WI38 (cell line): ENCODE data around the gene PAK5.
A peak's percentile ranks its signal among the peaks of the same experiment; 100 is the strongest.

Experiments used
- H3K4me3 ChIP-seq: 2 replicates; pipeline ENCODE4 v1.5.1; 2011; ENCODE audit warnings: low read depth, mild to moderate bottlenecking, control low read depth, low read length
- TF ChIP-seq, protein P1 (sequence below): IDR thresholded peaks from 2 replicates; pipeline ENCODE4 v1.5.1; 2012; ENCODE audit warnings: low read depth, mild to moderate bottlenecking, control low read depth, low read length

Gene PAK5

DNA sequence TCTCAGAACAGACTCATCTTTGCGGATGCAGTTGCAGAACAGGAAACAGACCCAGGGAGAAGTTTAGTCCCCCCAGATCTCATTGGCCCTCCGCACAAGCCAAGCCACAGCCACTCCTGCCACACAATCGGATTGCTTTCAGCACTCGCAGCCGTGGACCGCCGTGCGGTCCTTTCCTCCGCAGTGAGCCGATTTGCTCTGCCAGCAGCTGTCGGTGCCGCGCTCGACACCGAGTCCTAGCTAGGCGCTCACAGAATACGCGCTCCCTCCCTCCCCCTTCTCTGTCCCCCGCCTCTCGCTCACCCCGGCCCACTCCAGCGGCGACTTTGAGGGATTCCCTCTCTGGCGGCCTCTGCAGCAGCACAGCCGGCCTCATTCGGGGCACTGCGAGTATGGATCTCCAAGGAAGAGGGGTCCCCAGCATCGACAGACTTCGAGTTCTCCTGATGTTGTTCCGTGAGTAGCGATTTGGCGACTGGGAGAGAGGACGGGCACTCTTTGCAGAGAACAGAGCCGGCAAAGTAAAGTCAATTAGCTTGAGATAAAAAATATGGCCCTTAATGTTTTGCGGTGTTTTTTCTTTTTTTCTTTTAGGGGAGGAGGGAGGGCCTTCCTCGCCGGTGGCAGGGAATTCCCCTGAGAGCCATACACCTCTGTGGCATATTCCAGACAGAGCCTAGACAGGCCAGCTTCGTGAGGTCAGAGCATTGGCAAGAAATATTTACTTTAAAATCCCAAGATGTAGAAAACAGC, 324.2 kb downstream of the PAK5 start, which contains the start of gene LAMP5:
TSS of gene LAMP5 (plus strand) at position 130 of the 753 bp plus-strand sequence. CDS start at position 393, 263 bp downstream.
- TF ChIP-seq, protein P1, sequence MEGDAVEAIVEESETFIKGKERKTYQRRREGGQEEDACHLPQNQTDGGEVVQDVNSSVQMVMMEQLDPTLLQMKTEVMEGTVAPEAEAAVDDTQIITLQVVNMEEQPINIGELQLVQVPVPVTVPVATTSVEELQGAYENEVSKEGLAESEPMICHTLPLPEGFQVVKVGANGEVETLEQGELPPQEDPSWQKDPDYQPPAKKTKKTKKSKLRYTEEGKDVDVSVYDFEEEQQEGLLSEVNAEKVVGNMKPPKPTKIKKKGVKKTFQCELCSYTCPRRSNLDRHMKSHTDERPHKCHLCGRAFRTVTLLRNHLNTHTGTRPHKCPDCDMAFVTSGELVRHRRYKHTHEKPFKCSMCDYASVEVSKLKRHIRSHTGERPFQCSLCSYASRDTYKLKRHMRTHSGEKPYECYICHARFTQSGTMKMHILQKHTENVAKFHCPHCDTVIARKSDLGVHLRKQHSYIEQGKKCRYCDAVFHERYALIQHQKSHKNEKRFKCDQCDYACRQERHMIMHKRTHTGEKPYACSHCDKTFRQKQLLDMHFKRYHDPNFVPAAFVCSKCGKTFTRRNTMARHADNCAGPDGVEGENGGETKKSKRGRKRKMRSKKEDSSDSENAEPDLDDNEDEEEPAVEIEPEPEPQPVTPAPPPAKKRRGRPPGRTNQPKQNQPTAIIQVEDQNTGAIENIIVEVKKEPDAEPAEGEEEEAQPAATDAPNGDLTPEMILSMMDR: no peak
- peak within 1 kb of the TSS; percentile 26 for H3K4me3 ChIP-seq

DNA sequence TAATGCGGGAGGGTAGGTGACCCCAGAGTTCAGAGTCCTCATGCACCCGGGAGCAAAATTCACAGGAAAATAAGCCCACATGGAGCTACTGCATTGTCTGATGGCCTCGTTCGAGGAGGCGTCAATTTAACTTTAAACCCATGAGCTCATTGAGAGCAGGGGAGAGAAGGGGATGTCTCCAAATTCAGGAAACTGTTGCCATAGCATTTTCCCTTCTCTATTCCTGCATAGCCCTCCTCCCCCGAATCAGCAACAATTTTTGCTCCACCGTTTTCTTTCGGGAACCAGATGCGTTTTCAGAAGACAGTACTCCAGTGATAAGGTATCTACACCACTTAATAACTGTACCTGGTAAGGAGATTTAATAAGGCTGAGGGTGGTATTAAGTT, 324.8 kb downstream of the PAK5 start:
- H3K4me3 ChIP-seq: no peak overlapping the region
- TF ChIP-seq, protein P1: no peak

DNA sequence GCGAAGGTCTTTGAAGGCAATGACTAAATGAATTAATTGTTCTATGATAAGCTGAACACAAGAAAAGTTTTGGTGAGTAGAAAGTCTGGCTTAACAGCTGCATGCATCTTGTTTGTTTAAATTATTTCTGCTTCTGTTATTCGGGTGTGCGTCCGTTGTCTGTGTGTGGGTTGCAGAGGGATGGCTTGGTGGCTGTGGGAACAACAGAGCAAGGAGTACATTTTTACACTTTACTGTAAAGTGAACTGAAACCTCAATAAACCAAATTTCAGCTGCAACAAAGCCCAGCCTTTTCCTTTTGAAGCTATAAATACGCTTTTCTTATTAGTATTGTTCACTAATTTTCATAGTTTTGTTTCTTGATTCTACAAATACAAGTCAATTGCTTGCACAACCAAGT, 328.0 kb downstream of the PAK5 start:
- TF ChIP-seq, protein P1: no peak
- H3K4me3 ChIP-seq: no peak overlapping the region

DNA sequence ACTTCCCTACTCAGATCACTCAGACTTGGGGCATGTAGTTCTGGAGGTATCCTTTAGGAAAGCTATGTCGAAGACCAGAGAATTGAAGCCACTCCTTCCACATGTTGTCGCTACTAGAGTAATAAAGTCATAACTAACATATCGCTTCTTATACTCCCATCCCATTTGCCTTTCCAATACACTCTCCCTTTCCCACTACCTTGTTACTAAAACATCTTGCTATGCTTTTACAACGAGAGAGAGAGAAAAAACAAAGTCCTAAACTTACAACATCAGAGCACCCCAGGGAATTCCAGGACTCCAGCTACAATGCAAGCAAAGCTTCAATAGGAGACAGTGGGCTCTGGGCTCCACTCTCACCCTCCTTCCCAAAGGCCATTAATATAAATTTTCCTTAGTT, 329.6 kb downstream of the PAK5 start:
- H3K4me3 ChIP-seq: no peak overlapping the region
- TF ChIP-seq, protein P1: no peak

DNA sequence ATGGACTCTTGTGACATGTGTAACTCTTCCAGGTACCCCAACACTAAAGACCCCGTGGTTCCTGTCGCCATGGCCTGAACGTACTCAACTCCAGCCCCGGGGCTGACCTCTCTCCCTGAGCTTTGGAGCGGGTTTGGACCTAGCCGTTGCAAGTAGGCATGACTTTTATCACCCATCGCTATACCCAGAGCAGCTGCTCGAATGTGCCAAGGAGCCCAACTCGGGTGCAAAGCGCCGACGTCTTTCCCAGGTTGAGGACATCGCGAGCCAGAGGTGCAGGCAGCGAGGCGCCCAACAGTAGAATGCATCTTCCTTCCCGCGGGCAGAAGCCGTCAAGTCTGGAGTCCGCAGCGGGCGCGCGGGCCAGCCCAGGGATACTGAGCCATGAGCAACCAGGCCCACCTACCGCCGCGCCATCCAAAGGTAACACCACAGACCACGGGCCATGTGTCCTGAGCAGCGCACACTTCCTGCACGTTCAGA, 330.1 kb downstream of the PAK5 start:
- TF ChIP-seq, protein P1: no peak
- no peak overlapping the region for H3K4me3 ChIP-seq

DNA sequence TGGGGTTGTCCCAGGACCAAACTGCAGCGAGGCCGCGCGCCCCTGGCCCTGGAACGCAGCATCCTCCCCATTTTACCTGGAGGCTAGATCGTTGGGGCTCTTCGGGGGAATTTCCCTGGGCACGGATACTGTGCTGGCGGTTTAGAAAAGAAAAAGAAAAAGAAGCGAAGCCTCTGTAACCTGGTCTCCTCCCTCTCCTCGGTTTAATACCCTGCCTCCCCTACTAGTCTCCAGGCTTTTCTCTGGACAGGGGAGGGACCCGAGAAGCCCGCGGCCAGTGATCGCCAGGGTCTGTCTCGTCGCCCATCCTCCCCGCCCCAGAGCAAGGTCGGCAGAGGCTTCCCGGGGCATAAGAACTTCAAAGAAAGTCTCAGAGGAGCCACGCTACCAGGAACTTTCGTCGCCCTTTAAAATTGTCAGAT, 330.6 kb downstream of the PAK5 start:
- no peak overlapping the region for H3K4me3 ChIP-seq
- TF ChIP-seq, protein P1: no peak

DNA sequence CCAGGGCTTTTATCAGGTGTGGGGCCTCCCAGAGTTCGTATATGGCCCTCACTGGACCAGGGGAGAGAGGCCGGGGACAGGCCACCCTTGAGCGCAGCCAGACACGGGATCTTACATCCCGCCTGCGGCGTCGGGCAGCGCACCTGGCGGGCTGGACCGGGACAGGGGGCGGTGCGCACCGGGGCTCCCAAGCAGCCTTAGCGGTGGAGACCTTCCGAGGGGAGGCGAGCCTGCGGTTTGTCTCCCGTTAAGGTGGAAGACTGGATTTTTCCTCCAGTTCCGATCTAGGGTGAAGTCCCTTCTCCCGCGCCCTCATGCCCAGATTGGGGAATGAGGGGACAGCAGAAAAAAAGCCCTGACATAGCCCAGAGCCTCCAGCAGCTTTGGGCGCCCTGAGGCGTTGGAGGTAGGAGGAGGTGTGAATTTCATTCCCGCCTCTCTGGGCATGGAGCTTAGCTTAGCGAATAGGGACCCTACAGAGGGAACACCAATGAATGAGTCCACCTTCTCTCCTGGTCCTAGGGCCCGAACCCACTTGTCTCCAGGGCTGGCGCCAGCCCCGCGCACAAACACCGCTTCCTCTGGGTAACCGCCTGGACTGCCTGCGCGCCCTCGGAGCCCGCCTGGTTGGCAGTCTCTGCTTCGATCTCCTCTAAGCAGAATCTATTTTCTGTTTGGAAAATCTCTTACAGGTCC, 331.2 kb downstream of the PAK5 start:
- H3K4me3 ChIP-seq: no peak overlapping the region

More for the DNA sequence above, 331.2 kb downstream of the PAK5 start:
- TF ChIP-seq, protein P1: no peak
